Caco-2 (cell line): ENCODE data around the gene RBFA. TPM values are rescaled to one million over a fixed set of nuclear protein-coding genes. Genes with fewer than 3 reads are reported as not detected.

Experiments used
- BruUV-seq: library from RNA; stranded (reverse); fragments of 400-500 nt; replicated peaks from 2 replicates; lab custom pipeline; 2021; lab: Mats Ljungman, UMichigan
- CTCF ChIA-PET: fragments of 300-600 bp; sonication (Branson Sonifier 250); formaldehyde crosslinking; loops from one replicate; lab custom pipeline; 2022; ENCODE audit warnings: antibody characterized with exemption; lab: Charles Lee
- POLR2A ChIA-PET: fragments of 300-600 bp; sonication (Branson Sonifier 250); formaldehyde crosslinking; loops from one replicate; lab custom pipeline; 2022; ENCODE audit warnings: antibody characterized with exemption; lab: Charles Lee
- DNase-seq, 2 experiments: peaks; one replicate each; pipeline versions ENCODE4 v3.0.0 to v3.0.0-alpha.2; 2020 to 2022
- H3K27me3 ChIP-seq: replicated peaks from 2 replicates; pipeline ENCODE4 v1.6.0; 2011; ENCODE audit warnings: low read length; ENCODE audit not compliant: control insufficient read depth, insufficient read depth
- H3K36me3 ChIP-seq: 2 replicates; pipeline ENCODE4 v1.5.1; 2011; ENCODE audit warnings: low read length; ENCODE audit not compliant: control insufficient read depth, insufficient read depth
- H3K4me1 ChIP-seq: fragments of 250-450 bp; sonication (Bioruptor Pico); 2 replicates; pipeline ENCODE4 v1.5.1; 2020; ENCODE audit warnings: mild to moderate bottlenecking
- H3K4me3 ChIP-seq: 2 replicates; pipeline ENCODE4 v1.5.1; 2011; ENCODE audit warnings: low read depth, mild to moderate bottlenecking, control low read depth, low read length
- H3K9me3 ChIP-seq: fragments of 250-450 bp; sonication (Bioruptor Pico); 2 replicates; pipeline ENCODE4 v1.5.1; 2020; ENCODE audit warnings: mild to moderate bottlenecking, moderate library complexity
- H3K27ac Mint-ChIP-seq: one replicate; pipeline ENCODE4 v1.8.0; 2022; ENCODE audit warnings: mixed read lengths; ENCODE audit not compliant: unreplicated experiment
- H3K27me3 Mint-ChIP-seq: one replicate; pipeline ENCODE4 v1.8.0; 2022; ENCODE audit warnings: mixed read lengths; ENCODE audit not compliant: insufficient read depth, unreplicated experiment
- H3K36me3 Mint-ChIP-seq: one replicate; pipeline ENCODE4 v1.8.0; 2022; ENCODE audit warnings: mild to moderate bottlenecking, mixed read lengths; ENCODE audit not compliant: insufficient read depth, unreplicated experiment
- H3K4me1 Mint-ChIP-seq: one replicate; pipeline ENCODE4 v1.8.0; 2022; ENCODE audit warnings: low read depth, mixed read lengths; ENCODE audit not compliant: unreplicated experiment
- H3K4me3 Mint-ChIP-seq: one replicate; pipeline ENCODE4 v1.8.0; 2022; ENCODE audit warnings: mild to moderate bottlenecking, moderate library complexity, mixed read lengths; ENCODE audit not compliant: unreplicated experiment
- H3K9me3 Mint-ChIP-seq: one replicate; pipeline ENCODE4 v1.8.0; 2022; ENCODE audit warnings: mixed read lengths; ENCODE audit not compliant: unreplicated experiment
- CTCF ChIP-seq, 2 experiments: fragments of 200-600 bp in 1 of 2; IDR thresholded peaks; 1 replicate in 1 of 2; 2 replicates in 1 of 2; pipeline versions ENCODE4 v1.5.1 to v1.8.0; 2011 to 2022; ENCODE audit warnings: antibody characterized with exemption in 1 of 2, control low read depth in 1 of 2, inconsistent platforms in 1 of 2, low read depth in 1 of 2, low read length in 1 of 2, mild to moderate bottlenecking in 1 of 2, moderate library complexity in 1 of 2; ENCODE audit not compliant: insufficient read depth in 1 of 2, severe bottlenecking in 1 of 2, unreplicated experiment in 1 of 2
- intact Hi-C: fragments of 100-400 bp; cut with micrococcal nuclease; formaldehyde crosslinking; loops from one replicate; pipeline ENCODE4 v1.10.0; 2022; ENCODE audit not compliant: unreplicated experiment
- total RNA-seq: library from RNA; stranded (reverse); gene quantifications from 2 replicates; pipeline ENCODE4 v1.2.3, GENCODE V29; 2022

Gene RBFA
- total RNA-seq, 1 experiment from 2014 or later: 19.2 TPM

GRCh38 chr18:80046011-80046410, 11.8 kb downstream of the RBFA start:
- DNase-seq: no peak
- Mint-ChIP-seq H3K27me3 (no peaks in the 10 kb centered on the region), H3K36me3 (no peaks in the 10 kb centered on the region), H3K4me1 (no peaks in the 10 kb centered on the region), H3K9me3 (no peaks in the 10 kb centered on the region), H3K4me3 (no peak overlapping the region), H3K27ac (no peak overlapping the region)
- Histone ChIP-seq H3K27me3 (no peaks in the 10 kb centered on the region), H3K9me3 (no peaks in the 10 kb centered on the region), H3K36me3 (no peaks in the 10 kb centered on the region; the same call in 1 of the 2 replicates), H3K4me3 (no peak overlapping the region), H3K4me1 (no peaks in the 10 kb centered on the region)
- CTCF ChIA-PET: no interaction called here
- BruUV-seq: no TSS peak
- TF ChIP-seq CTCF (IDR thresholded peaks at IDR 0.05; ENCODE audit: insufficient read depth in 1 of 2, low read depth in 1 of 2, low read length in 1 of 2, severe bottlenecking in 1 of 2, unreplicated experiment in 1 of 2): no peak
- POLR2A ChIA-PET: no interaction called here
- intact Hi-C loops: no loop called here

GRCh38 chr18:80046431-80046830, 12.2 kb downstream of the RBFA start:
- H3K36me3 Mint-ChIP-seq: no peaks in the 10 kb centered on the region

GRCh38 chr18:80046961-80047541, 12.8 kb downstream of the RBFA start:
- BruUV-seq: no TSS peak
- ChIA-PET CTCF (no interaction called here), POLR2A (no interaction called here)
- Mint-ChIP-seq H3K4me1 (no peaks in the 10 kb centered on the region), H3K4me3 (no peak overlapping the region), H3K27ac (no peak overlapping the region), H3K27me3 (no peaks in the 10 kb centered on the region), H3K9me3 (no peaks in the 10 kb centered on the region), H3K36me3 (no peaks in the 10 kb centered on the region)
- TF ChIP-seq CTCF (IDR thresholded peaks at IDR 0.05; ENCODE audit: insufficient read depth in 1 of 2, low read depth in 1 of 2, low read length in 1 of 2, severe bottlenecking in 1 of 2, unreplicated experiment in 1 of 2): no peak
- no peaks in the 10 kb centered on the region for H3K9me3 ChIP-seq
- H3K4me3 ChIP-seq: no peak overlapping the region
- no peaks in the 10 kb centered on the region for H3K4me1 ChIP-seq
- intact Hi-C loops: no loop called here
- DNase-seq: no peak
- H3K27me3 ChIP-seq: no peaks in the 10 kb centered on the region
- no peaks in the 10 kb centered on the region; the same call in 1 of the 2 replicates for H3K36me3 ChIP-seq

More at GRCh38 chr18:80046431-80046830, 12.2 kb downstream of the RBFA start:
- Mint-ChIP-seq H3K4me3 (no peak overlapping the region), H3K27me3 (no peaks in the 10 kb centered on the region), H3K27ac (no peak overlapping the region), H3K9me3 (no peaks in the 10 kb centered on the region), H3K4me1 (no peaks in the 10 kb centered on the region)
- Histone ChIP-seq H3K9me3 (no peaks in the 10 kb centered on the region), H3K27me3 (no peaks in the 10 kb centered on the region), H3K36me3 (no peaks in the 10 kb centered on the region; the same call in 1 of the 2 replicates), H3K4me1 (no peaks in the 10 kb centered on the region), H3K4me3 (no peak overlapping the region)
- ChIA-PET CTCF (no interaction called here), POLR2A (no interaction called here)
- no peak for TF ChIP-seq CTCF (IDR thresholded peaks at IDR 0.05; ENCODE audit: insufficient read depth in 1 of 2, low read depth in 1 of 2, low read length in 1 of 2, severe bottlenecking in 1 of 2, unreplicated experiment in 1 of 2)
- no TSS peak for BruUV-seq
- DNase-seq: no peak
- intact Hi-C loops: no loop called here
